GM19035 (cell line): ENCODE measurements around the gene LRRC63.
"Not testable (repeated sequence)": the region's sequence is repeated elsewhere in the genome, so short reads cannot be mapped to it uniquely, and the experiment has no call there.

Source experiments
- ATAC-seq: cut with Tn5 transposase; IDR thresholded peaks from one replicate; pipeline ENCODE4 v1.9.1; 2021; ENCODE audit not compliant: unreplicated experiment

Gene LRRC63

GRCh38 chr13:46232281-46232680 is 20.6 kb downstream of the LRRC63 start:
- ATAC-seq = no peak

GRCh38 chr13:46235286-46235685 is 23.6 kb downstream of the LRRC63 start:
- ATAC-seq = no peak

- ATAC-seq = no peak
Measured at GRCh38 chr13:46265292-46265691, 53.6 kb downstream of the LRRC63 start.

DNA sequence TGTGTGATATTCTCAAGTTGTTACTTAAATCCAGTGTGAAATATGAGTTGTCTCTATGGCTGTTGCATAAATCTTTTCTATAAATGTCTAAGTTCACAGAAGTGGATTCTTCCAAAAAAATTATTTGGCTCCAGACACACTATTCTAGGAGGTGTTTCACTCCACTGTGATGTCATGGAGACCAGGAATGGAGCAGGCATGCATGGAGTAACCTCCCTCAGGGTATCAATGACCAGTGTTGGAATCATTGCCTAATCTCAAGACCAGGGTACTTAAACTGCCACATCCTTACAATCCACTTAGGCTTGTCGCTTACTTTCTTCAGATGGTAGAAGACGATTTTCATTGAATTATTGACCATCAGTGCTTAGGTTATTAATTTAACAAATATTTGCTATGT is 55.4 kb downstream of the LRRC63 start:
- ATAC-seq = no peak

GRCh38 chr13:46270416-46270815 is 58.7 kb downstream of the LRRC63 start:
- ATAC-seq = no peak

DNA sequence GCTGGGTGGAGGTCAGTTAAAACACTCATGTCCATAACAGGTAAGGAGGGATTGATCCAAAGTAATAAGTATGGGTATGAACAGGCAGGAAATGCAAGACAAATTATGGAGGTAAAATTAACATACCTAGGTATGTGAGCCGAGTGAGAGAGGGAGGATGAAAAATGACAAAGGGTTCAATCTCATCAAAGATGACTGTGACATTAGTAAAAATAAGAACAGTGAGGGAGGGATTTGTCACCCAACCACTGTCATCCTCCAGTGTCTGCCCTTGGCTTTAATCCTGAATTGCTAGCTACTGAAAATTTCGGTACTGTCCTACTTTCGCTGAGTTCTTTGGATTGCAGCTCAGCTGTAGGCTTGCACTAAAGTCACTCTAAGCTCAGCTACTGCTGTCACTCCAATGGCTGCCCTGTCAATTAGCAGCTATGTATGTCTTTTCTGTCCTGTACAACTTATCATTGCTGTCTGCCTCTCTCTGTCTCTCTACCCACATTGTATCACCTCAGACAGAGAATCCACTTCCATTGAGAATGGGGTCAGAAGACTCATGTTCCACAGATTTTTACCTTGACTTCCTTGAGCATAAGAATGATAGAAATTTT is 62.5 kb downstream of the LRRC63 start:
- no peak for ATAC-seq

GRCh38 chr13:46278474-46278873 is 66.7 kb downstream of the LRRC63 start:
- no peak for ATAC-seq

DNA sequence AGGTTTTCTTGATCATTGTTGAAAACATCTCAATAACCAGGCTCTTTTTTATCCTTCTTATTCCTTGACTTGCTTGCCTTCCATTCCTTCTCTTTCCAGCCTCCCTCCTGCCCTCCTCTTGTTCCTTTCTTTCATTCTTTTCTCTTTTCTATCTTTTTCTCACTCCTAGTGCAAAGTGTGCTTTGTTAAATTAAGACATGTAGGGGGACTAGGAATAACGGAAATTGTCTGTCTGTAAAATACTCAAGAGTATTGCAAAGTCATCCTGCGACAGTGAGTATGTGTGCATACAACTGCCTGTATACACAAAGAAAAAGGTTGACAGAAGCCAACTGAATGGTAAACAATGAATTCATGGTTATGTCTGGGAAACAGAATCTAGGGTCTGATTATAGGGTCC is 70.1 kb downstream of the LRRC63 start:
- no peak for ATAC-seq

DNA sequence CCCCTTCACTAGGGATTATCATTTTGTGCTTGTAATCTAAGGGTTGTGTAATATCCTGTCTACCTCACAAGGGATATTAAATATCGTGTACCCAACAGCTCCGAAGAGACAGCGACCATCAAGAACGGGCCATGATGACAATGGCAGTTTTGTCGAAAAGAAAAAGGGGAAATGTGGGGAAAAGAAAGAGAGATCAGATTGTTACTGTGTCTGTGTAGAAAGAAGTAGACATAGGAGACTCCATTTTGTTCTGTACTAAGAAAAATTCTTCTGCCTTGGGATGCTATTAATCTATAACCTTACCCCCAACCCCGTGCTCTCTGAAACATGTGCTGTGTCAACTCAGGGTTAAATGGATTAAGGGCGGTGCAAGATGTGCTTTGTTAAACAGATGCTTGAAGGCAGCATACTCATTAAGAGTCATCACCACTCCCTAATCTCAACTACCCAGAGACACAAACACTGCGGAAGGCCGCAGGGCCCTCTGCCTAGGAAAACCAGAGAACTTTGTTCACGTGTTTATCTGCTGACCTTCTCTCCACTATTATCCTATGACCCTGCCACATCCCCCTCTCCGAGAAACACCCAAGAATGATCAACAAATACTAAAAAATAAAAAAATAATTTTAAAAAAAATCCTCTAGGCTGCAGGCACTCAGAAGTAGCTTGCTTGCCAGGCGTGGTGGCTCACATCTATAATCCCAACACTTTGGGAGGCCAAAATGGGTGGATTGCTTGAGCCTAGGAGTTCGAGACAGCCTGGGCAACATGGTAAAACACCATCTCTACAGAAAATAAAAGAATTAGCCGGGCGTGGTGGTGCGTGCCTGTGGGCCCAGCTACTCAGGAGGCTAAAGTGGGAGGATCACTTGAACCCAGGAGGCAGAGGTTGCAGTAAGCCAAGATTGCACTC is 72.4 kb downstream of the LRRC63 start:
- ATAC-seq = not testable (repeated sequence)

- no peak for ATAC-seq
Measured at GRCh38 chr13:46286972-46287371, 75.2 kb downstream of the LRRC63 start.

DNA sequence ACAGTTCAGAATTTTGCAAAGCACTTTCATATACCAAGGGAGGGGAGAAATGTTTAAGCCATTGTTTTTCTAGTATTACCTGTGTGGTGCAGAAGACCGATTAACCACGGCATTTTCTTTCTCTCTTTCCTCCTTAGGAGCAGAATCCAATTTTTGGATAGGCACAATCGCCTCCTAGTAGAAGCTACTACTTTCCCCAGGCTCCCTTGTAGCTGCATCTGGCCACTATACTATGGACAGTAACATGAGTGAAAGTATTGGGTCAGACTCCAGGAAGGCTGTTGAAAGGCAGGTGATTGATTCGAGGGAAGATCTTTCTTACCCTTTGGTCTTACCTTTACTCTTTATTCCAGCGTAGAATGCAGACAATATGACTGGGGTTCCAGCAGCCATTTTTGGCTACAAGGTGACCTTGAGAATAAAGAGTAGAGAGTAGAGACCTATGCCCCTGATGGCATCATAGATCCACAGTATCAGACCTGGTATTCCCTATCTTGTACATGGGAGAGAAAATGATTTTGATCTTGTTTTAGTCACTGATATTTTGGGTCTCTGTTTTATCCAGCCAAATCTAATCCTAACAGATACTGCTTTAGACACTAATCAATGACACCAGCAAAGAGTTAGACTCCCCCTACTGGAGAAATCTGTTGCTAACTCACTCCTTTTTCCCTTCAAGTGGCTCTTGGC is 77.0 kb downstream of the LRRC63 start:
- ATAC-seq = peak; percentile 74

GRCh38 chr13:46289260-46289955 is 77.7 kb downstream of the LRRC63 start:
- ATAC-seq = peak; percentile 37

DNA sequence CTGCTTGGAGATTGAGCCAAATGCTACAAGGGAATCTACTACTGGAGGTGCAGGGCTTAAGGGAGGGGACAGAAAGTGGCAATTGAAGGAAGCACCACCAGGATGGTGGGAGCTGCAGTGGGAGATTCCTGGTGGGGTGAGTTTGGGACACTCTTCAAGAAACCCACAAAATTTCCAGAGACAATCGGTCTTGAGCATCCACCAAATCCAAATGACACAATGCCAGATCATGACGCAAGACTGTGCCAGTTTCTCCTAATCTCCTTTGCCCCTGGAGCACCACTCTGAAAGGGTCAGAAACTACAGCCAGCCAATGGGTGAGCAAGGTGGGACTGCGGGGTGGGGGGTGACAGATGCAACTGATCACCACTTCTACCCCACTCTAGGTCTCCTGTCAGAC is 78.7 kb downstream of the LRRC63 start:
- ATAC-seq = no peak

DNA sequence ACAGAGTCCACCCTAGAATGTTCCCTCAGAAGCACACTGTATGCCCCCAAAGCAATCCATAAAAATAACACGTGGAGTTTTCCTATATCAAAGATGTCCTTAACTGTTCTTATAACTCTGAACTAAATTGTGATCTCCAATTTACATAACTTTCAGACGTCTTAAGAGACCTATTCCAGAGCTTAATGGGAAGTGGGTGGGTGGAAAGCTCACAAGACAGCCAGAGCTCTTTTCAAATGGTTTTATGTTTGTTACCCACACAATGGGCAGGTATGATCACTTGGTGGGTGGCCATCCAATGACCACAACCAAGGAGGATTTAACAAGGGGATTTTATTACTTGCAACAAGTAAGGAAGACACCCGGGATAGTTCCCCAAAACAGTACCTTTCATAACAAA is 81.7 kb downstream of the LRRC63 start:
- ATAC-seq = no peak

DNA sequence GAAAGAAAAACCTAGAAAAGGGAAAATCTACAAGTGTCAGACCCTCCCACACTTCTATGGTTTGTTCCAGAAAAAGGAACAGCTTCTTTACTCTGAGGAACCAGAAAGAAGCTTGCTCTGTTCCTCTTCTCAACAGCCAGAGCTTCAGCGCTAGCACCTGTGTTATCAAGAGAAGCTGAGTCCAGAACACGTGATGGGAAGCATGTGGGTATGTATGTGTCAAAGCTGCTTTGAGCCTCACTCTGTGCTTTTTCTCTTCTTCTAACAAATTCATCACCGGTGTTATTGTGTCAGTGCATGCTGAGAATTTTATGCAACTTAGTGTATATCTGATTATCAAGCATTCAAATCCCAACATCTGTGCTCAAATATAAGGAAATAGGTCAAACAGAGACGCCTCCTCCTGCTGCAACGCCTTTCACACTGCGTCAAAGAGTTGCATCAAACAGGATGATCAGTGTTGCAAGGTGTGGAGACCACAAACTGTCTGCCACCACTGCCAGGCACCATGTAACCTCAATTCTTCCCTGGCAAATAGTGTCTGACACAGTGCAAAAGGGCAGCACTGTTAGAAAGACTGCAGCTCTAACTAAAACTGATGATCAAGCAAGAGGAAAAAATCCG is 83.9 kb downstream of the LRRC63 start:
- ATAC-seq = peak; percentile 58

GRCh38 chr13:46296115-46296822 is 84.5 kb downstream of the LRRC63 start:
- ATAC-seq = peak; percentile 60

DNA sequence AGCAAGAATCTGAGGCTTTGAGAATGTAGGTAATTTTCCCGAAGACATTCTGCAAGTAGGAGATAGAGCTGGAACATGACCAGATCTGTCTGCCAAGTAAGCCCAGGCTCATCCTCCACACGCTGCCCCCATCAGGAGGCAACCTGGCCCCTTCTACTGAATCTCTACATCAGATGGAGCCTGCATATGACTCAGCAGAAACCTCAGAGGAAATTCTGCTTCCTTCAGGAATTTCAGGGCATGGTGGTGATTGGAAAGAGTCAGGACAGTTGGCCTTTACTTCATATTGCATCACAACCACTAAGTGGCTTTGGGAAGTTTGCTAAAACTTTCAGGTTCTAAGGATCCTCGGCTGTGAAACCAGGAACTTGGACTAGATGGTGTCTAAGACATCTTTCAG is 85.2 kb downstream of the LRRC63 start:
- ATAC-seq = no peak

GRCh38 chr13:46297361-46297811 is 85.7 kb downstream of the LRRC63 start:
- ATAC-seq = no peak

GRCh38 chr13:46303742-46304385 is 92.1 kb downstream of the LRRC63 start:
- ATAC-seq = no peak

GRCh38 chr13:46304546-46304945 is 92.8 kb downstream of the LRRC63 start:
- ATAC-seq = no peak
